Measurements from ENCODE around the gene PRSS36.

- TF ChIP-seq CTCF (IDR thresholded peaks at IDR 0.05) = no peak
- no peak for TF ChIP-seq POLR2A (IDR thresholded peaks at IDR 0.05)
Observed at GRCh38 chr16:31112711-31113110, 37.2 kb downstream of the PRSS36 start.
